B cell (primary cell): ENCODE results near the gene PITRM1.

Experiments
- CTCF ChIP-seq: fragments of 200-600 bp; IDR thresholded peaks from one replicate; pipeline ENCODE4 v1.8.0; 2022; ENCODE audit warnings: antibody characterized with exemption, mild to moderate bottlenecking
- EZH2 ChIP-seq: IDR thresholded peaks from 2 replicates; pipeline ENCODE4 v1.6.1; 2012; ENCODE audit warnings: borderline replicate concordance, low read depth, mild to moderate bottlenecking, moderate library complexity, low read length; ENCODE audit not compliant: insufficient read depth, poor library complexity, severe bottlenecking

GRCh38 chr10:3129581-3130340 lies 42.8 kb downstream of the PITRM1 start:
- TF ChIP-seq CTCF (no peak), EZH2 (no peak)
